Measurements from ENCODE around the gene TPST2. TPM values are rescaled to one million over a fixed set of nuclear protein-coding genes. Genes with fewer than 3 reads are reported as not detected.

The TPST2 gene
- total RNA-seq (2014; rRNA removed; shearing (Covaris generic)): 95.0 and 118 TPM in 2 replicates

DNA sequence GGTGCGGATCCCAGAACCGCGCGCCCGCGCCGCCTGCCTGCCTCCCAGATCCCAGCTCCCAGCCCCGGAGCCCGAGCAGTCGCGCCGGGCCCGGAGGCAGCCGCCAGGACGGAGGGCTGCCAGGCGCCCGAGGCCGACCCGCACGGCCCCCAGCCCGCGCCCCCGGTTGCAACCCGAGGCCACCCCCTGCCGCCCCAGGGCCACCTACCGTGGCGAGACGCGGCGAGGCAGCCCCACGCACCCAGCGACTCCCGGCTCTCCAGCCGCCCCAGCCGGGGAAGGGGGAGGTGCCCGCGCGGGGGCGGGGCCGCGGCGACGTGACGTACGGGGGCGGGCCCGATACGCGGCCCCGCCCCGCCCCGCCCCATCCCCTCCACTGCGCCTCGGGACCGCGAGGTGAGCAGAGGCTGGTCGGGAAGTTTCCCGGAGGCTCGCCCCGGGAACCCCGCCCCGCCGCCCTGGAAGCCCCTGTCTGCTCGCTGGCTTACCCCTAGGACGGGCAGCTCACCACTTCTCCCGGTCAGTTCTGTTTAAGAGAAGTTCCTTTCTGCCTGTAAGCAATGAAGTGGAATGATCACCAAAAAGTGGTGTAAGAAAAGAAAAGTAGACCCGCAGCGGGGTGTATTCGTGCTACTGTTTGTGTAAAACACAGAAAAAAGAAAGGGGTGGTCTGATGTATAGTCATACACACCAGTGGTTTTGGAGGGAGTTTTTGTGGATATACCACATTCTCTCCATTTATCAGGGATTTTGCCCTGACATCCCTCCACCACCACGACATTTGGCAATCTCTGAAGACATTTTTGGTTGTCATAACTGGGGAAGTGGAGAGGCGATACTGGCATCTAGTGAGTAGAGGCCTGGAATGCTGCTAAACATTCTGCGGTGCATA lies at the start of gene TPST2:
TPST2 (minus strand) TSS at position 288 of the 892 bp plus-strand sequence. CDS start 48,502 bp downstream, outside the sequence.
- peak within 1 kb of the TSS; percentile 88 for H3K4me3 ChIP-seq (ENCODE audit: insufficient read depth, low read depth, low read length)
- peaks cover 4% of the 10 kb centered on the region for H3K36me3 ChIP-seq (replicated peaks; ENCODE audit: control insufficient read depth, insufficient read depth, low read length)
- H3K27me3 ChIP-seq (ENCODE audit: control insufficient read depth, insufficient read depth, low read length): no peaks in the 10 kb centered on the region
- peak; percentile 98 for DNase-seq

DNA sequence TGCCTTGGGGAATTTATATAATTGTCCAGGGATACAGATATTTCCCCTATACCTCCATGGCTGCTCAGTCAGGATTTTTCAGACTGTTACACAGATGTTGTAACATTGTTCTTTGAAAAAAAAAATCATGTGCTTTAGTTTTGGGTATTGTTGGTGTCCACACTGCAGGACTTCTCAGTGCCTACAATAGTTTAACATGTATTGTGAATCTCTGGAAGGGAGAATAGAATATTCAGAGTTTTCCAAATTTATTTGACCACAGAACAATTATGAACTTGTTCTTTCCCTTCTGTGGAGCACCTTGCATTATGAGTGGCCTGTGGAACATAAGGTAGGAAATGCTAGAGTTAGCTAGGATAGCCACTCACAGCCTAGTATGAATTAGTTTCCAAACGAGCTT lies 46.4 kb upstream of the TPST2 start:
- Histone ChIP-seq H3K4me3 (ENCODE audit: insufficient read depth, low read depth, low read length) (no peak overlapping the region), H3K36me3 (replicated peaks; ENCODE audit: control insufficient read depth, insufficient read depth, low read length) (no peaks in the 10 kb centered on the region), H3K27me3 (ENCODE audit: control insufficient read depth, insufficient read depth, low read length) (no peaks in the 10 kb centered on the region)
- no peak for DNase-seq

DNA sequence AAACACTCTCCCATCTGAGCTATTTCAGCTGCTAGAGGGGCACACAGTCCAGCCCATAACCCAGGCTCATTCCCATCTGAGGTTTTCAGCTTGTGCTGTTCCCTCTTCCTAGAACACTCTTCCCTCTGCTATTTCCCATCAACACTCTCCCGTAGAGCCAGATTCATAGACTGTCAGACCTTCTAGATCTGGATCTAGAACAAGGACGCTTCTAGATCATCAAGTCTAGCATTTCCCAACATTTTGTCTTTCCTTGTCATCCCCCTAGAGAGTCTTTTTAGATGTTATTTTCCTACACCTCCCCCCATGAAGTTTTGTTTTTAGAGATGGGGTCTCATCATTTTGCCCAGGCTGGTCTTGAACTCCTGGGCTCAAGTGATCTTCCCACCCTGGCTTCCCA lies 45.2 kb upstream of the TPST2 start:
- Histone ChIP-seq H3K4me3 (ENCODE audit: insufficient read depth, low read depth, low read length) (no peak overlapping the region), H3K36me3 (replicated peaks; ENCODE audit: control insufficient read depth, insufficient read depth, low read length) (no peaks in the 10 kb centered on the region), H3K27me3 (ENCODE audit: control insufficient read depth, insufficient read depth, low read length) (no peaks in the 10 kb centered on the region)
- no peak for DNase-seq

DNA sequence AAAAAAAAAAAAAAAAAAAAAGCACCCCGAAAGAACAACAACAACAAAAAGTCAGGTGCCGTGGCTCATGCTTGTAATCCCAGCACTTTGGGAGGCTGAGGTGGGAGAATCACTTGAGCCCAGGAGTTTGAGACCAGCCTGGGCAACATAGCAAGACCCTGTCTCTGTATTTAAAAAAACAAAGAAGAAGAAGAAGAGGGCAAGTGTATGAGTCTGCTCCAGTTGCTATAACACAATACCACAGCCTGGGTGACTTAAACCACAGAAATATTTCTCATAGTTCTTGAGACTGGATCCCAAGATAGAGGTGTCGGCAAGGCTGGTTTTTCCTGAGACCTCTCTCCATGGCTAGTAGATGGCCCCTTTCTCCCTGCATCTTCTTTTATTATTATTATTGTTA lies 44.3 kb upstream of the TPST2 start:
- no peaks in the 10 kb centered on the region for H3K36me3 ChIP-seq (replicated peaks; ENCODE audit: control insufficient read depth, insufficient read depth, low read length)
- no peaks in the 10 kb centered on the region for H3K27me3 ChIP-seq (ENCODE audit: control insufficient read depth, insufficient read depth, low read length)
- no peak for DNase-seq
- H3K4me3 ChIP-seq (ENCODE audit: insufficient read depth, low read depth, low read length): no peak overlapping the region

DNA sequence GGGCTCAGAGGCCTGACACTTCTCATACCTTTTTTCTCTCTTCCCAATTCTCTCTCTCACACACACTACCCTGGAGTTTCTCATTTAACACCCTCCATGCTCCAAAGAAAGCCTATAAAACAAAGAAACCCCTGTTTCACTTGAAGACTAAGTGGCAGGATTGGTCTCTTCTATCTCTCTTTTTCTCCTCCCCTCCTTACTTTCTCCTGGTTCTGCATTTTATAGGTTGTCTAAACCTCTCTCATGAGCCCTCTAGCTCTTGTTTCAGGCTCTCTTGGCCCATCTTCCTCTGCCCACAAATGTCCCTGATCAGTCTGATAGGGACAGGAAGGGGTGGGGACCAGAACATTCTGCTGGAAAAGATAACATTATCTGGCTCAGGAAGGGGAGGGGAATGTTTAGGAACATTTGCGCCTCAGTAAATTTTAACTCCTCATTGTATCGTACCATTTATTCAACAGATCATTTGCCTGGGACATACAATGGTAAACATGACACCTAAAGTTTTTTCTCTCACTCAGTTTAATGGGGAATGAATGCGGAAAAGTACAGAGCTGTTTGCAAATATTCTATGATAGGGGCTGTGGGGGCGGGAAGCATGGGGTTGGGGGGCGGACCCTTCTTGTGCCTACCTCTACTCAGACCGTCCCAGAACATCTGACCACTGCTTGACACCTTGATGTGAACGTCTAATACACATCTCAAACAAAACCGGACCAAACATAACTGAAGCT lies 42.7 kb upstream of the TPST2 start:
- no peak overlapping the region for H3K4me3 ChIP-seq (ENCODE audit: insufficient read depth, low read depth, low read length)
- H3K27me3 ChIP-seq (ENCODE audit: control insufficient read depth, insufficient read depth, low read length): no peaks in the 10 kb centered on the region
- DNase-seq: no peak
- no peaks in the 10 kb centered on the region for H3K36me3 ChIP-seq (replicated peaks; ENCODE audit: control insufficient read depth, insufficient read depth, low read length)

DNA sequence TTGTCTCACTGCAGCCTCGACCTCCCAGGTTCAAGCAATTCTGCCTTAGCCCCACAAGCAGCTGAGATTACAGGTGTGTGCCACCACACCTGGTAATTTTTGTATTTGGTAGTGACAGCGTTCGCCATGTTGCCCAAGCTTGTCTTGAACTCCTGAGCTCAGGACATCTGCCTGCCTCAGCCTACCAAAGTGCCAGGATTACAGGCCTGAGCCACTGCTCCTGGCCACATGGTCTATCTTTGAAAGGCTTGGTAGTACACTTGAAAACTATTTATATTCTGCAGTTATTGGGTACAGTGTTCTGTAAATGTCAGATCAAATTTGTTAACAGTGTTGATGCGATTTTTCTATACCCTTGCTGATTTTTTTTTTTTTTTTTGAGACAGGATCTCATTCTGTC lies 41.4 kb upstream of the TPST2 start:
- Histone ChIP-seq H3K36me3 (replicated peaks; ENCODE audit: control insufficient read depth, insufficient read depth, low read length) (no peaks in the 10 kb centered on the region), H3K27me3 (ENCODE audit: control insufficient read depth, insufficient read depth, low read length) (no peaks in the 10 kb centered on the region), H3K4me3 (ENCODE audit: insufficient read depth, low read depth, low read length) (no peak overlapping the region)
- DNase-seq: no peak

DNA sequence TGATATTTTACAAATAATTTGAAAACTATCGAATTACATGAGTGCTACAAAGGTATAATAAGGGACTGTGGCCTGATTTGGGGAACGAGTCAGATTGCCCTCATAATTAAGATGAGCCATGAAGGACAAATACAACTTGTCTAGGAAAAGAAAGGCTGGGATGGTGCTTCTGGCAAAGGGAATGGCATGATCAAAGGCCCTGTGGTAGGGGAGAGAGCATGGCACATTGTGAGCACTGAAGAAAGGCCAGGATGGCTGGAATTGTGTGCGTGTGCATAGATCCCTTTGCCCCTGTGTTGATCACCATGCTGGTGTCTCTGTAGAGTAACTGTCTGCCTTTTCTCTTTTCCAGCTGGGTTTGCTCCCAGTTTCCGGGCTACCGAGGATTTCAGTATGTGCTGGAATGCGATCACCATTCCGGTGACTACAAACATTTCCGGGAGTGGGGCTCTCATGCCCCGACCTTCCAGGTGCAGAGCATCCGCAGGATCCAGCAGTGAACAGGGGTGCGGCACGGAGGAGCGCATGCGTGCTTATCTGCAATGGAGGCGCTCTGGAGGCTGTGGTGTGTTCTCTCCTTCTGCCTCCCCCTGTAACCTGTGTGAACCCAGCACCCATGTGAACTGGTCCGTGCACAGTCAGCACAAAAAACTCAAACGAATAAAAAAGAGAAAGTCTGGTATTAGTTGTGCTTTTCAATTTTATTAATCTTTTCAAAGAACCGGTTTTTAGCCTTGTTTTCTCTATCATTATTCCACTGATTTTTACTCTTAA lies 40.2 kb upstream of the TPST2 start:
- DNase-seq: peak; percentile 13
- H3K36me3 ChIP-seq (replicated peaks; ENCODE audit: control insufficient read depth, insufficient read depth, low read length): no peaks in the 10 kb centered on the region
- no peak overlapping the region for H3K4me3 ChIP-seq (ENCODE audit: insufficient read depth, low read depth, low read length)

DNA sequence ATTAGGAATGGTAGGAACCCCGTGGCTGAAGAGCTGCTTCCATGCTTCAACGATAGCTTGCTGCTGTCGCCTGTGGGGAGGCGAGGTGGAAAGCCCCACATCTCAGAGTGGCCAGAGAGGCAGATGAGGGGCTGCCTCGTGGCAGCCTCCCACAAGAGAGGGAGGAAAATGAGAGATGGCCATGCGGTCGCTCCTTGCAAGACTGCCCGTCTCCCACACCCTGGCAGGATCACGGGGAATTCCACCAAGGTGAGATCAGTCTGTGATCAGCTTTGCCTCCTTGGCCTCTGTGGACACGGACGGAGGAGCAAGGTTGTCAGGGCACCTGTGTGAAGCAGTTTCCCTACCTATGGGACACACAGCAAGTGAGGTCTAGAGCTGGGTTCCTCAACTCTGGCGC lies 34.9 kb upstream of the TPST2 start:
- Histone ChIP-seq H3K4me3 (ENCODE audit: insufficient read depth, low read depth, low read length) (no peak overlapping the region), H3K27me3 (ENCODE audit: control insufficient read depth, insufficient read depth, low read length) (no peaks in the 10 kb centered on the region; the same call in 1 of the 2 replicates), H3K36me3 (replicated peaks; ENCODE audit: control insufficient read depth, insufficient read depth, low read length) (no peaks in the 10 kb centered on the region)

More for the DNA sequence above, 40.2 kb upstream of the TPST2 start:
- no peaks in the 10 kb centered on the region for H3K27me3 ChIP-seq (ENCODE audit: control insufficient read depth, insufficient read depth, low read length)

DNA sequence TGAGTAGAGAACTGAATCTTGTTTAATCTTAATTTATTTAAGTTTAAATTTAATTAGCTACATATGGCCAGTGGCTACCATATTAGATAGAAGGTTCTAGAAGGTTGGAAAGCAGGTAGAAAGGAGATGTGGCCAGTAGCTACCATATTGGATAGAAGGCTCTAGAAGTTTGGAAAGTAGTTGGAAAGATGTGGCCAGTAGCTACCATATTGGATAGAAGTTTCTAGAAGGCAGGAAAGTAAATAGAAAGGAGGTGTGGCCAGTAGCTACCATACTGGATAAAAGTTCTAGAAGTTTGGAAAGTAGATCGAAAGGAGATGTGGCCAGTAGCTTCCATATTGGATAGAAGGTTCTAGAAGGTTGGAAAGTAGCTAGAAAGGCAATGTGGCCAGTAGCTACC lies 34.1 kb upstream of the TPST2 start:
- Histone ChIP-seq H3K27me3 (ENCODE audit: control insufficient read depth, insufficient read depth, low read length) (no peaks in the 10 kb centered on the region; the same call in 1 of the 2 replicates), H3K4me3 (ENCODE audit: insufficient read depth, low read depth, low read length) (no peak overlapping the region), H3K36me3 (replicated peaks; ENCODE audit: control insufficient read depth, insufficient read depth, low read length) (no peaks in the 10 kb centered on the region)
- DNase-seq: no peak

More for the DNA sequence above, 34.9 kb upstream of the TPST2 start:
- DNase-seq: peak; percentile 24

DNA sequence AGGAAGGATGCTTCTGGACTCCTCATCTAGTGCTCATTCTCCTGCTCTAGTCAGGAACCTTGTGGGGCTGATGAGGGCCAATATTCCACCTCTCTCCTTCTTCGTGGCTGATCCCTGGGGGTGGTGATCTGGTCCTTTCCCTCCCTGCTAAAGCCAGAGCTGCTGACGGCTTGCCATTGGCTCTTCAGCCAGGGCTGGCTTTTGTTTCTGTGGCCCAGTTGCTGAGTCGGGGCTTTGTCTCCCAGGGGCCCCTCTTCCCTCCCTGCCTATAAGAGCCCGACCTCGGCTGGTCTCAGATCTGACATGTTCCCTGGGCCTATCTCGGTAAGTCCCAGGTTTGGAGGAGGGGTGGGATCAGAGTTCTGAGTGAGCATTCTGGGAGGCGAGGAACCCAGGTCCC lies 31.7 kb upstream of the TPST2 start, which contains the start of gene CRYBA4:
CRYBA4 (plus strand) TSS at position 301 of the 400 bp plus-strand sequence. CDS start 634 bp downstream, outside the sequence.
- Histone ChIP-seq H3K36me3 (replicated peaks; ENCODE audit: control insufficient read depth, insufficient read depth, low read length) (no peaks in the 10 kb centered on the region), H3K27me3 (ENCODE audit: control insufficient read depth, insufficient read depth, low read length) (no peaks in the 10 kb centered on the region; the same call in 1 of the 2 replicates), H3K4me3 (ENCODE audit: insufficient read depth, low read depth, low read length) (no peak within 1 kb of the TSS)
- DNase-seq: peak; percentile 53

DNA sequence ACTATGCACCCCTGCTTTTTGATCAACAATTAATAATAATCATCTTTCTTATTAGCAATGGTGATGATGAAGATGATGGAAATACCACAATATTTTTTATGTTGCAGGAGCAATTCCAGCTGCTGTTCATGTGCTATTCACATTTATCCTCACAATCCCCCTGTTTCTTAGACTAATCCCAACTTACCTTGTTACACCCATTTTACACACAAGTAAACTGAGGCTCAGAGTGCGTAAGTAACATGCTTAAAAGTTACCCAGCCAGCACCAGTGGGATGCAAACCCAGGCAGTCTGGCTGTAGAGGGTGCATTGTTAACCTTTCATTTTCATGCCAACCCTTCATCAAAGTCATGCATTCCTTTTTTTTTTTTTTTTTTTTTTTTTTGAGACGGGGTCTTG lies 30.3 kb upstream of the TPST2 start:
- H3K4me3 ChIP-seq (ENCODE audit: insufficient read depth, low read depth, low read length): no peak overlapping the region
- no peaks in the 10 kb centered on the region for H3K36me3 ChIP-seq (replicated peaks; ENCODE audit: control insufficient read depth, insufficient read depth, low read length)
- no peaks in the 10 kb centered on the region; the same call in 1 of the 2 replicates for H3K27me3 ChIP-seq (ENCODE audit: control insufficient read depth, insufficient read depth, low read length)
- DNase-seq: no peak

DNA sequence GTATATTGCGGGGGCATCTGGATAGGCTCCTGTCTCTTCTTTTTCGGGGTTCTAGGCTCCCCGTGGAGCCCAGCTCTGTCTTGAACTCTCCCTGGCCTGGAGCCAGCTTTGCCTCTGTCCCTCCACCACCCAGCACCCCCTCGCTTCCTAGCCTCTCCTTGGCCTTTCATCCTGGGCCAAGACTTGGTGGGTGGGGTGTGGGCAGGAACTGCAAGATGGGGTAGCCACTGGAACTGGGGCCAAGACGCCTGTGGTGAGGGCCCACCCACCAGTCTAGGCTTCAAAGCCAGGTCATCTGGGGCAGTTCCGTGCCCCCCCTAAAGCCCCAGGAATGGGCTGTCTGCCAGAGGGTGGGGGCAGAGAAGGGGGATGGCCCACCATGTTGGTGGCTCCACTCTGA lies 29.6 kb upstream of the TPST2 start:
- no peak overlapping the region for H3K4me3 ChIP-seq (ENCODE audit: insufficient read depth, low read depth, low read length)
- peaks cover 1% of the 10 kb centered on the region; the same call in 1 of the 2 replicates for H3K27me3 ChIP-seq (ENCODE audit: control insufficient read depth, insufficient read depth, low read length)
- DNase-seq: peak; percentile 21
- H3K36me3 ChIP-seq (replicated peaks; ENCODE audit: control insufficient read depth, insufficient read depth, low read length): no peaks in the 10 kb centered on the region

DNA sequence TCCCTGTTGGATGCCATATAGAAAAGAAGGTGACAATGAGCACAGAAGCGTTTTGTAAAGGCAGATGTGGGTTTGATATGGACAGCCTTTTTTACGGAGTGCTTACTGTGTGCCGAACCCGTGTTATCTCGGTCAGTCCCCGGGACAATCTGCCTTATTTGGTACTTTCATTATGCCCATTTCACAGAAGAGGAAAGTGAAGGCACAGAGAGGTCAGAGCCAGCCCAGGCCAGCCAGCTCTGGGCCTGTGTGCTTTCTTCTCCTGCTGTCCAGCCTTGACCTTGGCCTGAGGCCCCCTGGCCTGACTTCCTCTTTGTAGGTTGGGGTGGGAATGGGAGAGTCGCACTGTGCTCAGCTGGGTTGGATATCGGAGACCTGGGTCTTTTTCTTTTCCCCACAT lies 28.5 kb upstream of the TPST2 start:
- Histone ChIP-seq H3K36me3 (replicated peaks; ENCODE audit: control insufficient read depth, insufficient read depth, low read length) (no peaks in the 10 kb centered on the region), H3K27me3 (ENCODE audit: control insufficient read depth, insufficient read depth, low read length) (peaks cover 1% of the 10 kb centered on the region; the same call in 1 of the 2 replicates), H3K4me3 (ENCODE audit: insufficient read depth, low read depth, low read length) (no peak overlapping the region)
- DNase-seq: peak; percentile 13

Measured in H7 (cell line).